Endodermal cell (in vitro differentiated cells): ENCODE measurements around the gene ARHGAP12. TPM values are rescaled to one million over a fixed set of nuclear protein-coding genes. Genes with fewer than 3 reads are reported as not detected.

Source experiments
- DNase-seq: peaks from one replicate; pipeline ENCODE4 v3.0.0-alpha.2; 2017
- H3K27ac ChIP-seq: 2 replicates; pipeline ENCODE4 v1.5.1; 2013; ENCODE audit warnings: mild to moderate bottlenecking, low read depth, low read length, moderate library complexity
- H3K27me3 ChIP-seq: 2 replicates; pipeline ENCODE4 v1.6.1; 2013; ENCODE audit warnings: mild to moderate bottlenecking, low read length, moderate library complexity; ENCODE audit not compliant: insufficient read depth, control insufficient read depth, poor library complexity, severe bottlenecking
- H3K36me3 ChIP-seq: 2 replicates; pipeline ENCODE4 v1.7.0; 2013; ENCODE audit warnings: mild to moderate bottlenecking, low read length, moderate library complexity; ENCODE audit not compliant: control insufficient read depth, insufficient read depth
- H3K4me1 ChIP-seq: one replicate; pipeline ENCODE4 v1.7.0; 2013; ENCODE audit warnings: low read length; ENCODE audit not compliant: control insufficient read depth, insufficient read depth
- H3K4me3 ChIP-seq: 2 replicates; pipeline ENCODE4 v1.5.1; 2013; ENCODE audit warnings: mild to moderate bottlenecking, low read length, moderate library complexity
- H3K9ac ChIP-seq: 2 replicates; pipeline ENCODE4 v1.6.1; 2013; ENCODE audit warnings: mild to moderate bottlenecking, low read length, moderate library complexity; ENCODE audit not compliant: poor library complexity, severe bottlenecking; ENCODE audit errors: extremely low read depth
- H3K9me3 ChIP-seq: 2 replicates; pipeline ENCODE4 v1.6.1; 2013; ENCODE audit warnings: mild to moderate bottlenecking, low read length, moderate library complexity; ENCODE audit not compliant: control insufficient read depth
- H3K27ac Mint-ChIP-seq: 2 replicates; pipeline ENCODE4 v1.8.0; 2020; ENCODE audit warnings: mixed read lengths
- H3K27me3 Mint-ChIP-seq: 2 replicates; pipeline ENCODE4 v1.8.0; 2021; ENCODE audit warnings: mild to moderate bottlenecking, mixed read lengths; ENCODE audit not compliant: insufficient read depth
- H3K36me3 Mint-ChIP-seq: 2 replicates; pipeline ENCODE4 v1.8.0; 2020; ENCODE audit warnings: low read depth, mixed read lengths
- H3K4me1 Mint-ChIP-seq: 2 replicates; pipeline ENCODE4 v1.8.0; 2020; ENCODE audit warnings: mixed read lengths
- H3K4me3 Mint-ChIP-seq: 2 replicates; pipeline ENCODE4 v1.8.0; 2020; ENCODE audit warnings: mild to moderate bottlenecking, moderate library complexity, mixed read lengths
- H3K9me3 Mint-ChIP-seq: 2 replicates; pipeline ENCODE4 v1.8.0; 2020; ENCODE audit warnings: mild to moderate bottlenecking, mixed read lengths
- WGBS, 2 experiments: methylation state at CpG; one replicate each; pipeline versions ENCODE4 v1.1.5 to v1.1.7; 2013; ENCODE audit warnings: missing lambda C conversion rate in 2 of 2, mixed read lengths in 1 of 2; ENCODE audit not compliant: insufficient coverage in 1 of 2, insufficient read length in 1 of 2; 5-methylcytosine and 5-hydroxymethylcytosine counted together
- total RNA-seq, 2 donors: library from RNA; stranded (reverse); fragmentation: NEBNext Ultra II Directional in 1 of 2; extraction: Animal tissue kit (Norgen Biotek cat#: 25700) in 1 of 2; gene quantifications; 2 replicates in 1 of 2; 3 replicates in 1 of 2; pipeline ENCODE4 v1.2.1, GENCODE V29; 2021
- TF ChIP-seq, protein P1 (sequence below): fragments of 200-600 bp; sonication (generic); conservative IDR thresholded peaks from 2 replicates; pipeline ENCODE4 v1.5.0; 2021; ENCODE audit warnings: antibody characterized with exemption, mild to moderate bottlenecking

The ARHGAP12 gene
- total RNA-seq, 2 donors from 2014 or later, result 49.6 to 49.8 TPM

DNA sequence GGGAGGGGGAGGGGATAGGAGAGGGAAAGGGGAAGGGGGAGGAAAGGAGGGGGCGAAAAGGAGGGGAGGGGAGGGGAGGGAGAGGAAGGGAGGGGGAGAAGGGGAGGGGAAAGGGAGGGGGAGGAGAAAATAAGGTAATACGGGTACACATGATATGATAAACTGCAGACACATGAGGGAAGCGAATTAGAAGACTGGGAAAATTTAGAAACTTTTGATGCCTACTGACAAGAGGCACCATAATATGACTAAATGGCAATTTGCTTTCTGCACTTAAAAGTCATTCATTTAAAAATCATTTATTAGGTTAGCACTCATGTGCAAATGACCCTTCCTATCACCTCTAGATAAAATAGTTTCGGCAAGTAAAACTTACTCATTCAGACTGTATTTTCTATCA is 73.6 kb downstream of the ARHGAP12 start:
- Histone ChIP-seq H3K4me1 (no peaks in the 10 kb centered on the region), H3K9me3 (no peaks in the 10 kb centered on the region), H3K27me3 (no peaks in the 10 kb centered on the region), H3K9ac (no peak overlapping the region), H3K27ac (no peak overlapping the region), H3K36me3 (peaks cover 28% of the 10 kb centered on the region), H3K4me3 (no peak overlapping the region)
- DNase-seq, result no peak
- Mint-ChIP-seq H3K4me1 (peaks cover 8% of the 10 kb centered on the region), H3K36me3 (peaks cover 27% of the 10 kb centered on the region), H3K9me3 (no peaks in the 10 kb centered on the region), H3K4me3 (no peak overlapping the region), H3K27me3 (no peaks in the 10 kb centered on the region), H3K27ac (no peak overlapping the region)
- TF ChIP-seq, protein P1, sequence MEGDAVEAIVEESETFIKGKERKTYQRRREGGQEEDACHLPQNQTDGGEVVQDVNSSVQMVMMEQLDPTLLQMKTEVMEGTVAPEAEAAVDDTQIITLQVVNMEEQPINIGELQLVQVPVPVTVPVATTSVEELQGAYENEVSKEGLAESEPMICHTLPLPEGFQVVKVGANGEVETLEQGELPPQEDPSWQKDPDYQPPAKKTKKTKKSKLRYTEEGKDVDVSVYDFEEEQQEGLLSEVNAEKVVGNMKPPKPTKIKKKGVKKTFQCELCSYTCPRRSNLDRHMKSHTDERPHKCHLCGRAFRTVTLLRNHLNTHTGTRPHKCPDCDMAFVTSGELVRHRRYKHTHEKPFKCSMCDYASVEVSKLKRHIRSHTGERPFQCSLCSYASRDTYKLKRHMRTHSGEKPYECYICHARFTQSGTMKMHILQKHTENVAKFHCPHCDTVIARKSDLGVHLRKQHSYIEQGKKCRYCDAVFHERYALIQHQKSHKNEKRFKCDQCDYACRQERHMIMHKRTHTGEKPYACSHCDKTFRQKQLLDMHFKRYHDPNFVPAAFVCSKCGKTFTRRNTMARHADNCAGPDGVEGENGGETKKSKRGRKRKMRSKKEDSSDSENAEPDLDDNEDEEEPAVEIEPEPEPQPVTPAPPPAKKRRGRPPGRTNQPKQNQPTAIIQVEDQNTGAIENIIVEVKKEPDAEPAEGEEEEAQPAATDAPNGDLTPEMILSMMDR, result no peak
- 100% methylated on average over 3 of the region's 4 CpGs; no CpG with 5 or more reads in 1 of the 2 experiments for WGBS, 2 experiments

DNA sequence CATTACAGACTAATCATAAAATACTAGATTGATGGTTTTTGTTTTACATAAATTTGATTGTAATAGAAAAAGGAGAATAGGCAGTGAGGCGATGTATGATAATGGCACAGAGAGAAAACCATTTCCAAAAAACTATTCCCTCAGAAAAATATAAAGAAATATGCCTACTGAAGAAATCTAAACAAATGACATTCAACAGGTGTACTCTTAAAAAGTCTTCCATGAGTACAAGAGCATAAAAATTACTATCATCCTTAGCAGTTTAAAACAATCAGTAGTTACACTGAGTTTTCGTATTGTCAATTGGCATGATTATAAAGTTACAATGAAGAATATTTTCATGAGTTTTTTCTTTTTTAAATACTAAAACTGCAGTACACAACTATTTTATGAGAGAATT is 75.0 kb downstream of the ARHGAP12 start:
- Mint-ChIP-seq H3K27me3 (no peaks in the 10 kb centered on the region), H3K4me1 (peaks cover 13% of the 10 kb centered on the region), H3K36me3 (peaks cover 22% of the 10 kb centered on the region), H3K27ac (no peak overlapping the region), H3K9me3 (no peaks in the 10 kb centered on the region), H3K4me3 (no peak overlapping the region)
- peaks cover 24% of the 10 kb centered on the region for H3K36me3 ChIP-seq
- no peaks in the 10 kb centered on the region for H3K27me3 ChIP-seq
- H3K27ac ChIP-seq, result no peak overlapping the region
- H3K9ac ChIP-seq, result no peak overlapping the region
- DNase-seq, result no peak
- H3K9me3 ChIP-seq, result no peaks in the 10 kb centered on the region
- H3K4me3 ChIP-seq, result no peak overlapping the region
- TF ChIP-seq, protein P1, result no peak
- no CpG with 5 or more reads among the region's 2 CpGs for WGBS, 2 experiments
- no peaks in the 10 kb centered on the region for H3K4me1 ChIP-seq

DNA sequence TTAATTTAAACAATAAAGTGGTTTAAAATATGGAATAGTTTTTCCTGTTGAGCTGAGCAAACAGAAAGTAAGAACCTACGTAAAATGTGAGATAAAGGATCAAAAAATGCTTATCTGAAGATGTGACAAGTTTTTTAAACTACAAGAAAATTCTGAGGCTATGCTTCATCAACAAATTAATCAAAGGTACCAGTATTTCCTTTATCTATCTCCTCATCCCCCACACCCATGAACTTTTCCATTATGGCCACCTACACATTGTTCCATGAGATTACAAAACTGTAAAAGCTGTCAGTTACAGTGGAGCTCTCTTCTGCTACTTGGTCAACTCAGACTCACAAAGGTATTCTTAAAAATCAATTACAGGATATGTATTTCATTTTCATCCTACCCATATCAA is 77.4 kb downstream of the ARHGAP12 start:
- Histone ChIP-seq H3K9ac (no peak overlapping the region), H3K4me1 (peaks cover 13% of the 10 kb centered on the region), H3K9me3 (no peaks in the 10 kb centered on the region), H3K36me3 (peaks cover 7% of the 10 kb centered on the region), H3K27me3 (no peaks in the 10 kb centered on the region), H3K4me3 (no peak overlapping the region), H3K27ac (no peak overlapping the region)
- no peak overlapping the region for H3K4me3 Mint-ChIP-seq
- H3K4me1 Mint-ChIP-seq, result peaks cover 36% of the 10 kb centered on the region
- TF ChIP-seq, protein P1, result no peak
- H3K27me3 Mint-ChIP-seq, result no peaks in the 10 kb centered on the region
- no peak overlapping the region for H3K27ac Mint-ChIP-seq
- H3K36me3 Mint-ChIP-seq, result peaks cover 12% of the 10 kb centered on the region
- WGBS, 2 experiments, result 84 to 100% methylated on average over 1 of the region's 1 CpG
- H3K9me3 Mint-ChIP-seq, result no peaks in the 10 kb centered on the region
- no peak for DNase-seq
